GM19035 (cell line): ENCODE results near the gene RNF149.

Experiments
- ATAC-seq: cut with Tn5 transposase; IDR thresholded peaks from one replicate; pipeline ENCODE4 v1.9.1; 2021; ENCODE audit not compliant: unreplicated experiment

The RNF149 gene

GRCh38 chr2:101299604-101300003 lies 8.9 kb downstream of the RNF149 start:
- no peak for ATAC-seq

- ATAC-seq = no peak
Observed at GRCh38 chr2:101297383-101297782, 11.1 kb downstream of the RNF149 start.

GRCh38 chr2:101296371-101296770 lies 12.1 kb downstream of the RNF149 start:
- no peak for ATAC-seq

GRCh38 chr2:101295895-101296294 lies 12.6 kb downstream of the RNF149 start:
- no peak for ATAC-seq

GRCh38 chr2:101294861-101295260 lies 13.6 kb downstream of the RNF149 start:
- ATAC-seq = no peak

- no peak for ATAC-seq
Observed at GRCh38 chr2:101293544-101293943, 15.0 kb downstream of the RNF149 start.

GRCh38 chr2:101291973-101292372 lies 16.5 kb downstream of the RNF149 start:
- no peak for ATAC-seq

- ATAC-seq = no peak
Observed at GRCh38 chr2:101290711-101291110, 17.8 kb downstream of the RNF149 start.

GRCh38 chr2:101287303-101287702 lies 21.2 kb downstream of the RNF149 start:
- no peak for ATAC-seq

- ATAC-seq = no peak
Observed at GRCh38 chr2:101286684-101287083, 21.8 kb downstream of the RNF149 start.

- no peak for ATAC-seq
Observed at GRCh38 chr2:101282980-101283379, 25.5 kb downstream of the RNF149 start.

- ATAC-seq = no peak
Observed at GRCh38 chr2:101281482-101281881, 27.0 kb downstream of the RNF149 start.

GRCh38 chr2:101278925-101279324 lies 29.6 kb downstream of the RNF149 start:
- no peak for ATAC-seq

- no peak for ATAC-seq
Observed at GRCh38 chr2:101277111-101277510, 31.4 kb downstream of the RNF149 start.

- ATAC-seq = no peak
Observed at GRCh38 chr2:101274142-101274541, 34.4 kb downstream of the RNF149 start.

- no peak for ATAC-seq
Observed at GRCh38 chr2:101273056-101273455, 35.4 kb downstream of the RNF149 start.

- ATAC-seq = peak; percentile 90
Observed at GRCh38 chr2:101272045-101272784, 36.3 kb downstream of the RNF149 start.

GRCh38 chr2:101270700-101271259 lies 37.7 kb downstream of the RNF149 start:
- ATAC-seq = no peak

- no peak for ATAC-seq
Observed at GRCh38 chr2:101267671-101268656, 40.5 kb downstream of the RNF149 start.

GRCh38 chr2:101265893-101266499 lies 42.5 kb downstream of the RNF149 start:
- no peak for ATAC-seq

- no peak for ATAC-seq
Observed at GRCh38 chr2:101264360-101264939, 44.1 kb downstream of the RNF149 start.
